Adipocyte (in vitro differentiated cells): ENCODE measurements around the gene NCKIPSD.

Experiments
- DNase-seq: peaks from one replicate; pipeline ENCODE4 v3.0.0-alpha.2; 2015; ENCODE audit warnings: low read depth
- H3K27me3 ChIP-seq: replicated peaks from 2 replicates; pipeline ENCODE4 v1.7.0; 2013; ENCODE audit warnings: mild to moderate bottlenecking, low read length, moderate library complexity; ENCODE audit not compliant: control insufficient read depth, insufficient read depth
- H3K36me3 ChIP-seq: 2 replicates; pipeline ENCODE4 v1.7.0; 2013; ENCODE audit warnings: low read length, mild to moderate bottlenecking, moderate library complexity; ENCODE audit not compliant: control insufficient read depth, insufficient read depth, severe bottlenecking
- H3K4me1 ChIP-seq: 2 replicates; pipeline ENCODE4 v1.7.0; 2013; ENCODE audit warnings: mild to moderate bottlenecking, low read length, moderate library complexity; ENCODE audit not compliant: control insufficient read depth, insufficient read depth
- H3K4me3 ChIP-seq: 2 replicates; pipeline ENCODE4 v1.7.0; 2013; ENCODE audit warnings: mild to moderate bottlenecking, low read length, moderate library complexity
- H3K9ac ChIP-seq: 2 replicates; pipeline ENCODE4 v1.7.0; 2013; ENCODE audit warnings: mild to moderate bottlenecking, low read length, moderate library complexity
- H3K9me3 ChIP-seq: 2 replicates; pipeline ENCODE4 v1.7.0; 2013; ENCODE audit warnings: mild to moderate bottlenecking, low read length, moderate library complexity; ENCODE audit not compliant: control insufficient read depth

Gene NCKIPSD

GRCh38 chr3:48672522-48672921, 13.2 kb downstream of the NCKIPSD start:
- H3K27me3 ChIP-seq, result no peaks in the 10 kb centered on the region
- no peaks in the 10 kb centered on the region for H3K9me3 ChIP-seq
- no peak for DNase-seq
- H3K4me3 ChIP-seq, result no peak overlapping the region
- H3K36me3 ChIP-seq, result peaks cover 31% of the 10 kb centered on the region
- H3K4me1 ChIP-seq, result no peaks in the 10 kb centered on the region
- no peak overlapping the region for H3K9ac ChIP-seq

DNA sequence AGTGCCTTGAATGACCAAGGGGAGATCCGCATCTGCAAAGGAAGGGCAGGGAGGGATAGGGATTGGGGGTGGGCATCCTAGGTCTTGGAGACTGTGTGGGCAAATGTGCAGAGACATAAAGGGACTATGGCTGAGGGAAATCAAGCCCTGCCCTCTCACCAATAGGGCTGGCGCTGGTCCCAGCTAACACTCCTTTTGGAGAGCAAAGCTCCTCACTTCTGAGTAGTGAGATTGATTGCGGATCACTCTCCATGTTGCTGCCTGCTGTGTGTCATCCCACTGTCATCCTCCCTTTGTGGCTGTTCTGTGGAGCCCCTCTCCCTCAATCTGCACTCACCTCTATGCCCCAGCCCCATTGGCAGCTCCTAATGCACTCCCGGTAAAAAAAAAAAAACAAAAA, 20.8 kb downstream of the NCKIPSD start:
- Histone ChIP-seq H3K4me3 (no peak overlapping the region), H3K9ac (no peak overlapping the region), H3K27me3 (no peaks in the 10 kb centered on the region), H3K4me1 (peaks cover 22% of the 10 kb centered on the region), H3K9me3 (no peaks in the 10 kb centered on the region), H3K36me3 (no peaks in the 10 kb centered on the region)
- no peak for DNase-seq

GRCh38 chr3:48664313-48664644, 21.4 kb downstream of the NCKIPSD start:
- Histone ChIP-seq H3K4me1 (peaks cover 22% of the 10 kb centered on the region), H3K9me3 (no peaks in the 10 kb centered on the region), H3K36me3 (no peaks in the 10 kb centered on the region), H3K27me3 (no peaks in the 10 kb centered on the region), H3K4me3 (peak overlapping the region; percentile 84), H3K9ac (no peak overlapping the region)
- no peak for DNase-seq

- DNase-seq, result peak; percentile 96
- Histone ChIP-seq H3K9me3 (no peaks in the 10 kb centered on the region), H3K4me3 (peak overlapping the region; percentile 84), H3K9ac (peak overlapping the region; percentile 83), H3K36me3 (no peaks in the 10 kb centered on the region), H3K27me3 (no peaks in the 10 kb centered on the region), H3K4me1 (peaks cover 22% of the 10 kb centered on the region)
These were observed 22.0 kb downstream of the NCKIPSD start for GRCh38 chr3:48663489-48664312.

GRCh38 chr3:48662753-48663488, 22.8 kb downstream of the NCKIPSD start, which contains the start of gene CELSR3:
TSS of gene CELSR3 (minus strand) at chr3:48662886. CDS start at chr3:48662634, 252 bp downstream.
- Histone ChIP-seq H3K9ac (peak within 1 kb of the TSS; percentile 83), H3K4me3 (peak within 1 kb of the TSS; percentile 84), H3K4me1 (peaks cover 22% of the 10 kb centered on the region), H3K36me3 (no peaks in the 10 kb centered on the region), H3K9me3 (no peaks in the 10 kb centered on the region), H3K27me3 (no peaks in the 10 kb centered on the region)
- peak; percentile 81 for DNase-seq

GRCh38 chr3:48662145-48662752, 23.5 kb downstream of the NCKIPSD start:
- no peaks in the 10 kb centered on the region for H3K36me3 ChIP-seq
- H3K27me3 ChIP-seq, result no peaks in the 10 kb centered on the region
- H3K9ac ChIP-seq, result no peak overlapping the region
- peaks cover 22% of the 10 kb centered on the region for H3K4me1 ChIP-seq
- no peak for DNase-seq
- no peaks in the 10 kb centered on the region for H3K9me3 ChIP-seq
- H3K4me3 ChIP-seq, result peak overlapping the region; percentile 79

DNA sequence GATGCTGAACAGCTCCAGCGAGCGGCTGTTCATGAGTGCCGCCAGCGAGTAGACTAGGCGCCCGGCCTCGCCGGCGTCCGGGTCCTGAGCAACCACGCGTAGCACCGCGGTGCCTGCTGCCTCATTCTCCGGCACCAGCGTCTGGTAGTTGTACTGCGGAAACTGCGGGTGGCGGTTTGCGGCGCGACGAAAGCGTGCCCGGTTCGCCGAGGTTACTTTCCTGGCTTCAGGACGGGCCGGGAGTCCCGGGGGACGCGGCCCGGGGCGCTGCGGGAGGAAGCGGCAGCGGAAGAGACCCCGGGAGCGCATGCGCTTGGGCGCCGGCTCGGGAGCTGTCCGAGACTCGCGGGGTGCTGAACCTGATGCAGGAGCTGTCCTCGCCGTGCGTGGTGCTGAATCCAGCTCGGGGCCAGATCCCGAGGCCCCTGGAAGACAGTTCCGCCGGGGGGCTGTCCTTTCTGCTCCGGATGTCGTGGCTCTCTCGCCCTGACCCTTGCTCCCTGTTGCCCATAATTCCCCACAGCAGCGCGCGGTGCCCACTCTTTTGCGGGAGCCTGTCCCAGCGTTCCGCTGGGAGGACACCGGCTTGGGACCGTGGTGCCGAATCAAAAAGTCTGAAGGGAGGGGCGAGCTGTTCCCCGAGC, 24.1 kb downstream of the NCKIPSD start:
- Histone ChIP-seq H3K4me3 (peak overlapping the region; percentile 79), H3K4me1 (peaks cover 24% of the 10 kb centered on the region), H3K36me3 (no peaks in the 10 kb centered on the region), H3K9ac (no peak overlapping the region), H3K27me3 (no peaks in the 10 kb centered on the region), H3K9me3 (no peaks in the 10 kb centered on the region)
- peak; percentile 83 for DNase-seq

- H3K9me3 ChIP-seq, result no peaks in the 10 kb centered on the region
- H3K4me3 ChIP-seq, result peak overlapping the region; percentile 79
- no peak for DNase-seq
- H3K4me1 ChIP-seq, result peaks cover 30% of the 10 kb centered on the region
- H3K27me3 ChIP-seq, result no peaks in the 10 kb centered on the region
- H3K9ac ChIP-seq, result no peak overlapping the region
- no peaks in the 10 kb centered on the region for H3K36me3 ChIP-seq
These were observed 24.8 kb downstream of the NCKIPSD start for GRCh38 chr3:48660800-48661400.

DNA sequence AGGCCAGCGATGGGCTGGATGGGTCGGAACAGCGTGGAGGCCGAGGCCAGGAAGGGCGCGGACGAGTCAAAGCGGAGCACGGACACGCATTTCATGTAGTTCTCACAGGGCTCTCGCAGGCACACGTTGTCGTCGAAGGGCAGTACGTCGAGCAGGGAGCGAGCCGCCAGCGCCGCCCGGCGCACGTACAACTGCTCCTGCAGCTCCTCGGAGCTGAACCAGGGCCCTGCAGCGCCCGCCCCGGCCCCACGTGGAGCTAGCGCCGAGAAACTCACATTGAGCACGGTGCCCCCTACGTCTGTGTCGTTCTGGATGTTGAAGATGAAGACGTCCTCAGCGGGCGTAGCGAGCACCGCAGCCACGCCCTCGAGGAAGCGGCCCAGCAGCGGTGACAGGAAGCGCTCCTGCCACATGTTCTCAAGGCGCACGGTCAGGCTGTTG, 28.9 kb downstream of the NCKIPSD start:
- no peaks in the 10 kb centered on the region for H3K9me3 ChIP-seq
- H3K9ac ChIP-seq, result no peak overlapping the region
- H3K36me3 ChIP-seq, result no peaks in the 10 kb centered on the region
- no peak for DNase-seq
- H3K4me3 ChIP-seq, result peak overlapping the region; percentile 70
- no peaks in the 10 kb centered on the region for H3K27me3 ChIP-seq
- peaks cover 9% of the 10 kb centered on the region for H3K4me1 ChIP-seq

DNA sequence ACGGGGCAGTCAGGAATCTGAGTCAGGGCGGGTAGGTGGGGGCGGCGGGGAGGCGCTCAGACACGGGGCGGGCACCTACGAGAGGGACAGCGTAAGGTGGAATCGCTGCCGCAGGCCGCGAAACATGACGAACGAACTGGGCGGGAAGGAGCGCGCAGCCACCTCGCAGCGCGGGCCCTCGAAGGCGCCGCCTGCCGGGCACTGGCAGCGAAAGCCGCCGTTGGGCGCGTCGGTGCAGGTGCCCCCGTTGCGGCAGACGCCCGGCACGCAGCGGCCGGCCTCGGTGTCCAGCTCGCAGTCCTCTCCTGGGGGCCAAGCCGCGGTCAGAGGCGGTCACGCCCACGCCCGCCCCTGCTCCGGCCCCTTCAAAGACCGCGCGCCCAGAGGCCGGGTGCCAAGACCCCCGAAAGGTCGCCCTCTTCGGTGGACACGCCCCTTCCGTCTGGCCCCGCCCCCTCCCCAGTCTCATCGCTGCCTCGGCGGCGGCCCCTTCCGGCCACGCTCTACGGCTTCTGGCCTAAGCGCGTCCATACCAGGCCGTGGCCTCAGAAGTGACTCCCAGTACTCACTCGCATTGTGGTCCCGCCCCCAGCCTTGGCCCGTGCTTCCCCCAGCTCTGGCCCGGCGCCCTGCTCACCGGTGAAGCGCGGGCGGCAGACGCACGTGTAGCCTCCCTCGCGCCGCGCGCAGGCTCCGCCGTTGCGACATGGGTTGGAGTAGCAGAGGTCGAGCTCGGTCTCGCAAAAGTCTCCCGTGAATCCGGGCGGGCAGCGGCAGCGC, 29.5 kb downstream of the NCKIPSD start:
- peaks cover 8% of the 10 kb centered on the region for H3K4me1 ChIP-seq
- H3K9ac ChIP-seq, result no peak overlapping the region
- no peaks in the 10 kb centered on the region for H3K27me3 ChIP-seq
- H3K4me3 ChIP-seq, result peak overlapping the region; percentile 70
- DNase-seq, result peak; percentile 77
- no peaks in the 10 kb centered on the region for H3K9me3 ChIP-seq
- no peaks in the 10 kb centered on the region for H3K36me3 ChIP-seq
